GM15510 (cell line): Measurements from ENCODE around the gene CFAP100.

Source experiments
- POLR2A ChIP-seq: IDR thresholded peaks from 3 replicates; pipeline ENCODE4 v1.6.1; 2011; ENCODE audit warnings: borderline replicate concordance; ENCODE audit not compliant: insufficient read length; ENCODE audit errors: extremely low read depth

The CFAP100 gene

GRCh38 chr3:126364130-126364695 is 30.5 kb upstream of the CFAP100 start:
- no peak for TF ChIP-seq POLR2A

- no peak for TF ChIP-seq POLR2A
These were observed 29.9 kb upstream of the CFAP100 start for GRCh38 chr3:126364731-126365301.

- TF ChIP-seq POLR2A: no peak
These were observed 29.1 kb upstream of the CFAP100 start for GRCh38 chr3:126365351-126366277.

GRCh38 chr3:126367316-126367805 is 27.3 kb upstream of the CFAP100 start:
- no peak for TF ChIP-seq POLR2A

- no peak for TF ChIP-seq POLR2A
These were observed 25.2 kb upstream of the CFAP100 start for GRCh38 chr3:126369490-126369889.

- TF ChIP-seq POLR2A: no peak
These were observed 24.7 kb upstream of the CFAP100 start for GRCh38 chr3:126370055-126370454.

- no peak for TF ChIP-seq POLR2A
These were observed 24.1 kb upstream of the CFAP100 start for GRCh38 chr3:126370606-126371005.

GRCh38 chr3:126371096-126371705 is 23.5 kb upstream of the CFAP100 start:
- no peak for TF ChIP-seq POLR2A

GRCh38 chr3:126372413-126373145 is 22.1 kb upstream of the CFAP100 start:
- no peak for TF ChIP-seq POLR2A

GRCh38 chr3:126373146-126373613 is 21.5 kb upstream of the CFAP100 start:
- no peak for TF ChIP-seq POLR2A

- TF ChIP-seq POLR2A: no peak
These were observed 20.8 kb upstream of the CFAP100 start for GRCh38 chr3:126373682-126374601.

- TF ChIP-seq POLR2A: no peak
These were observed 18.8 kb upstream of the CFAP100 start for GRCh38 chr3:126375835-126376331.

- TF ChIP-seq POLR2A: no peak
These were observed 18.3 kb upstream of the CFAP100 start for GRCh38 chr3:126376444-126376843.
